ENCODE data around the gene NRXN3. TPM values are rescaled to one million over a fixed set of nuclear protein-coding genes. Genes with fewer than 3 reads are reported as not detected.

The NRXN3 gene
- total and polyA plus RNA-seq, 4 donors = 0.07 to 1.2 (median 0.23) TPM

- DNase-seq (ENCODE audit: low spot score) = no peak
- Histone ChIP-seq H3K27ac (ENCODE audit: low read depth in 1 of 2, low read length in 2 of 2) (no peak overlapping the region), H3K4me3 (ENCODE audit: low read depth in 1 of 3, low read length in 3 of 3) (no peak overlapping the region), H3K36me3 (ENCODE audit: control insufficient read depth in 4 of 4, insufficient read depth in 3 of 4, low read depth in 1 of 4, low read length in 3 of 4) (no peaks in the 10 kb centered on the region), H3K27me3 (ENCODE audit: control insufficient read depth in 4 of 4, insufficient read depth in 4 of 4, low read length in 3 of 4) (no peaks in the 10 kb centered on the region), H3K9me3 (ENCODE audit: control insufficient read depth in 4 of 4, low read length in 3 of 4) (peaks cover 0 to 5% (median 2%) of the 10 kb centered on the region in 4 donors), H3K4me1 (ENCODE audit: control insufficient read depth in 4 of 4, insufficient read depth in 4 of 4, low read length in 3 of 4) (no peaks in the 10 kb centered on the region), H3K9ac (ENCODE audit: low read depth in 1 of 2, low read length in 2 of 2) (no peak overlapping the region)
- TF ChIP-seq YY1 (IDR thresholded peaks at IDR 0.05) (no peak), MAX (IDR thresholded peaks at IDR 0.05) (no peak)
- 85% methylated on average over 1 of the region's 1 CpG for WGBS
These were observed 1312.7 kb downstream of the NRXN3 start for GRCh38 chr14:79482825-79483224.

- DNase-seq (ENCODE audit: low spot score) = no peak
- Histone ChIP-seq H3K36me3 (ENCODE audit: control insufficient read depth in 4 of 4, insufficient read depth in 3 of 4, low read depth in 1 of 4, low read length in 3 of 4) (no peaks in the 10 kb centered on the region), H3K4me3 (ENCODE audit: low read depth in 1 of 3, low read length in 3 of 3) (no peak overlapping the region), H3K27ac (ENCODE audit: low read depth in 1 of 2, low read length in 2 of 2) (no peak overlapping the region), H3K9ac (ENCODE audit: low read depth in 1 of 2, low read length in 2 of 2) (no peak overlapping the region), H3K27me3 (ENCODE audit: control insufficient read depth in 4 of 4, insufficient read depth in 4 of 4, low read length in 3 of 4) (no peaks in the 10 kb centered on the region), H3K9me3 (ENCODE audit: control insufficient read depth in 4 of 4, low read length in 3 of 4) (peaks cover 0 to 5% (median 2%) of the 10 kb centered on the region in 4 donors), H3K4me1 (ENCODE audit: control insufficient read depth in 4 of 4, insufficient read depth in 4 of 4, low read length in 3 of 4) (no peaks in the 10 kb centered on the region)
- WGBS = 79% methylated on average over 7 of the region's 7 CpGs
- no peak for TF ChIP-seq FOXA2 (IDR thresholded peaks at IDR 0.05)
- TF ChIP-seq ATF3 (IDR thresholded peaks at IDR 0.05) = no peak
- TF ChIP-seq EGR1 (IDR thresholded peaks at IDR 0.05; ENCODE audit: low read depth in 2 of 2) = no peak
- TF ChIP-seq CTCF (IDR thresholded peaks at IDR 0.05; ENCODE audit: low read depth, low read length, missing input control) = no peak
- no peak for TF ChIP-seq HNF4A (conservative IDR thresholded peaks at IDR 0.05)
- no peak for TF ChIP-seq SP1 (IDR thresholded peaks at IDR 0.05)
- TF ChIP-seq NR2F2 (IDR thresholded peaks at IDR 0.05) = no peak
- TF ChIP-seq TAF1 (conservative IDR thresholded peaks at IDR 0.05) = no peak
- TF ChIP-seq HNF4G (IDR thresholded peaks at IDR 0.05) = no peak
- no peak for TF ChIP-seq GABPA (IDR thresholded peaks at IDR 0.05 in 1 of 2, conservative IDR thresholded peaks at IDR 0.05 in 1 of 2)
- no peak for TF ChIP-seq REST (IDR thresholded peaks at IDR 0.05)
- TF ChIP-seq ZBTB33 (IDR thresholded peaks at IDR 0.05) = no peak
- no peak for TF ChIP-seq YY1 (IDR thresholded peaks at IDR 0.05)
- TF ChIP-seq MAX (IDR thresholded peaks at IDR 0.05) = no peak
- TF ChIP-seq RAD21 (IDR thresholded peaks at IDR 0.05) = no peak
These were observed 1313.6 kb downstream of the NRXN3 start for GRCh38 chr14:79483477-79484388.
